A549 (cell line): ENCODE results near the gene EEIG1. TPM values are rescaled to one million over a fixed set of nuclear protein-coding genes. Genes with fewer than 3 reads are reported as not detected.

Source experiments
- ATAC-seq, 2 experiments: fragments of 200-7000 bp in 1 of 2; fragments of >200 bp in 1 of 2; cut with Nextera tagmentation in 1 of 2; cut with Tn5 transposase in 1 of 2; 3 replicates each; pipeline versions ENCODE4 v1.8.0 to v1.9.1; 2018 to 2020; ENCODE audit warnings: mild to moderate bottlenecking in 1 of 2, moderate library complexity in 1 of 2
- CTCF ChIA-PET: fragments of 300-600 bp; sonication (Branson Sonifier 250); formaldehyde crosslinking; extraction: SDS; loops from one replicate; lab custom pipeline; 2021; ENCODE audit warnings: antibody characterized with exemption, inconsistent platforms; lab: Yijun Ruan, JAX
- POLR2A ChIA-PET: fragments of 350-600 bp; formaldehyde crosslinking; extraction: SDS; loops from one replicate; lab custom pipeline; 2021; ENCODE audit warnings: antibody characterized with exemption, inconsistent platforms; lab: Yijun Ruan, JAX
- DNase-seq, 2 experiments: peaks; one replicate each; pipeline versions ENCODE4 v3.0.0 to v3.0.0-alpha.2; 2011 to 2016; ENCODE audit warnings: low read depth in 1 of 2, low spot score in 1 of 2
- FAIRE-seq: peaks from 2 replicates; lab custom pipeline; 2011; peaks lifted over from hg19 to GRCh38; lab: Jason Lieb, UNC
- H3K27ac ChIP-seq, 2 experiments: fragments of >200 bp; sonication (Bioruptor Twin); formaldehyde crosslinking; 3 replicates each; pipeline ENCODE4 v1.5.1; 2016 to 2017
- H3K4me1 ChIP-seq: fragments of >200 bp; sonication (Bioruptor Twin); formaldehyde crosslinking; 3 replicates; pipeline ENCODE4 v1.6.1; 2016
- H3K4me2 ChIP-seq: fragments of >200 bp; sonication (Bioruptor Twin); formaldehyde crosslinking; 3 replicates; pipeline ENCODE4 v1.6.1; 2016
- H3K4me3 ChIP-seq: fragments of >200 bp; sonication (Bioruptor Twin); formaldehyde crosslinking; 3 replicates; pipeline ENCODE4 v1.5.1; 2016
- H3K9me3 ChIP-seq: fragments of >200 bp; sonication (Bioruptor Twin); formaldehyde crosslinking; 3 replicates; pipeline ENCODE4 v1.6.1; 2016
- ATOH8 ChIP-seq: fragments of 250-450 bp; sonication (Bioruptor Pico); IDR thresholded peaks from 2 replicates; pipeline ENCODE4 v1.5.0; 2020; ENCODE audit warnings: low read depth, mild to moderate bottlenecking, moderate library complexity
- BCL3 ChIP-seq: fragments of >200 bp; sonication (Bioruptor Twin); formaldehyde crosslinking; IDR thresholded peaks from 3 replicates; pipeline ENCODE4 v1.6.1; 2016
- CEBPB ChIP-seq, 2 experiments: fragments of >200 bp in 1 of 2; sonication (Bioruptor Twin) in 1 of 2; formaldehyde crosslinking in 1 of 2; IDR thresholded peaks; 2 replicates each; pipeline ENCODE4 v1.6.1; 2012 to 2016
- E2F6 ChIP-seq: IDR thresholded peaks from 2 replicates; pipeline ENCODE4 v1.6.1; 2012; ENCODE audit warnings: low read depth, borderline replicate concordance
- EHF ChIP-seq: fragments of 250-450 bp; sonication (Bioruptor Pico); IDR thresholded peaks from 2 replicates; pipeline ENCODE4 v1.5.0; 2020; ENCODE audit warnings: mild to moderate bottlenecking
- ESRRA ChIP-seq: fragments of 150-350 bp; IDR thresholded peaks from 2 replicates; pipeline ENCODE4 v1.6.1; 2014; ENCODE audit warnings: mild to moderate bottlenecking, low read length, borderline replicate concordance
- FOXS1 ChIP-seq: fragments of 250-450 bp; sonication (Bioruptor Pico); IDR thresholded peaks from 2 replicates; pipeline ENCODE4 v1.5.0; 2020; ENCODE audit warnings: mild to moderate bottlenecking, moderate library complexity
- HES2 ChIP-seq: fragments of >200 bp; sonication (Bioruptor Twin); formaldehyde crosslinking; IDR thresholded peaks from 2 replicates; pipeline ENCODE4 v1.6.1; 2016
- HOXB5 ChIP-seq: fragments of 250-450 bp; sonication (Bioruptor Pico); IDR thresholded peaks from 2 replicates; pipeline ENCODE4 v1.5.0; 2020; ENCODE audit warnings: mild to moderate bottlenecking, moderate library complexity
- KDM1A ChIP-seq: fragments of 200-600 bp; sonication (generic); IDR thresholded peaks from 2 replicates; pipeline ENCODE4 v1.6.1; 2016; ENCODE audit warnings: low read depth, mild to moderate bottlenecking
- MAFK ChIP-seq: fragments of 450-650 bp; IDR thresholded peaks from 2 replicates; pipeline ENCODE4 v1.6.1; 2014; ENCODE audit not compliant: partially characterized antibody
- MAX ChIP-seq: IDR thresholded peaks from 2 replicates; pipeline ENCODE4 v1.6.1; 2012
- MAZ ChIP-seq: fragments of 150-350 bp; IDR thresholded peaks from 2 replicates; pipeline ENCODE4 v1.6.1; 2014; ENCODE audit warnings: antibody characterized with exemption, low read depth, low read length, borderline replicate concordance
- NFE2L2 ChIP-seq: fragments of 150-350 bp; conservative IDR thresholded peaks from 2 replicates; pipeline ENCODE4 v1.6.1; 2014; ENCODE audit warnings: low read length
- PBX3 ChIP-seq: IDR thresholded peaks from 2 replicates; pipeline ENCODE4 v1.6.1; 2012
- USF2 ChIP-seq: fragments of 450-650 bp; IDR thresholded peaks from 2 replicates; pipeline ENCODE4 v1.6.1; 2014; ENCODE audit warnings: antibody characterized with exemption
- ZC3H11A ChIP-seq: fragments of 450-650 bp; IDR thresholded peaks from 2 replicates; pipeline ENCODE4 v1.6.1; 2014; ENCODE audit warnings: antibody characterized with exemption, mild to moderate bottlenecking
- ZNF302 ChIP-seq: fragments of 250-450 bp; sonication (Bioruptor Pico); IDR thresholded peaks from 2 replicates; pipeline ENCODE4 v1.9.0; 2021; ENCODE audit warnings: inconsistent platforms, mild to moderate bottlenecking, moderate library complexity
- WGBS: methylation state at CpG from one replicate; pipeline ENCODE4 v1.1.6; 2017; ENCODE audit errors: missing lambda C conversion rate; 5-methylcytosine and 5-hydroxymethylcytosine counted together
- polyA plus RNA-seq, 4 experiments: library from polyadenylated mRNA; depleted of rRNA in 3 of 4; stranded (reverse); fragments of >200 nt; fragmentation: RNase III in 1 of 4; extraction: RNeasy Plus Mini Kit Qiagen cat#74134 plus additional on column Dnase treatment in 1 of 4; gene quantifications; 2 replicates in 3 of 4; 3 replicates in 1 of 4; pipeline ENCODE4 v1.2.3, GENCODE V29; 2011 to 2017

Gene EEIG1
- polyA plus RNA-seq, 2 of the 4 experiments (the other 2 are of a cell fraction): 30.3 to 33.0 TPM

GRCh38 chr9:128001151-128001778 is 20.5 kb upstream of the EEIG1 start:
- ChIA-PET POLR2A (interaction anchor here (0.6 to 1.0 kb wide), 2 partner anchors 13 to 20 kb away, joined by 3 to 4 read pairs; no protein-coding TSS in a partner anchor), CTCF (interaction anchor here (0.6 to 9.0 kb wide), 9 partner anchors 10 to 266 kb away, joined by 3 to 69 read pairs (median 5); partner anchors contain the start of gene TOR2A)
- Histone ChIP-seq H3K4me2 (peak overlapping the region; percentile 58), H3K4me1 (peaks cover 36% of the 10 kb centered on the region), H3K4me3 (no peak overlapping the region), H3K9me3 (peaks cover 9% of the 10 kb centered on the region; the same call in 1 of the 3 replicates), H3K27ac (peak overlapping the region; percentile 90 to 91)
- 24% methylated on average over 10 of the region's 10 CpGs for WGBS
- FAIRE-seq: no peak
- no peak for DNase-seq
- TF ChIP-seq NFE2L2 (no peak), USF2 (no peak), EHF (0 out of 2 replicates have a peak, but pooled peaks have one; percentile 15), FOXS1 (CRISPR knock-in tag) (0 out of 2 replicates have a peak, but pooled peaks have one; percentile 10), HES2 (no peak), HOXB5 (CRISPR knock-in tag) (0 out of 2 replicates have a peak, but pooled peaks have one; percentile 37), ZNF302 (CRISPR knock-in tag) (0 out of 2 replicates have a peak, but pooled peaks have one; percentile 60)
- ATAC-seq: peak; percentile 64 to 66

GRCh38 chr9:127999461-127999860 is 18.7 kb upstream of the EEIG1 start:
- TF ChIP-seq ATOH8 (CRISPR knock-in tag) (no peak), ZC3H11A (no peak), PBX3 (no peak), E2F6 (no peak), MAZ (no peak), FOXS1 (CRISPR knock-in tag) (0 out of 2 replicates have a peak, but pooled peaks have one; percentile 33), USF2 (no peak), KDM1A (0 out of 2 replicates have a peak, but pooled peaks have one; percentile 32)
- peak overlapping the region; percentile 0 to 11; a peak in 3 of 6 replicates for H3K27ac ChIP-seq
- H3K4me2 ChIP-seq: no peak overlapping the region
- CTCF ChIA-PET: interaction anchor here (1.0 to 9.0 kb wide), 6 partner anchors 31 to 126 kb away, joined by 3 to 69 read pairs (median 7); no protein-coding TSS in a partner anchor
- no peak for ATAC-seq
- DNase-seq: no peak
- FAIRE-seq: no peak
- whole genome bisulfite sequencing: 88% methylated on average over 2 of the region's 2 CpGs
- H3K4me1 ChIP-seq: peaks cover 24% of the 10 kb centered on the region
- H3K4me3 ChIP-seq: no peak overlapping the region
- H3K9me3 ChIP-seq: peaks cover 9% of the 10 kb centered on the region; the same call in 1 of the 3 replicates
- POLR2A ChIA-PET: no interaction called here

GRCh38 chr9:127993721-127994120 is 12.9 kb upstream of the EEIG1 start:
- WGBS: 91% methylated on average over 4 of the region's 4 CpGs
- Histone ChIP-seq H3K27ac (0 out of 6 replicates have a peak overlapping the region, but pooled peaks of 1 of the 2 experiments have one; percentile 28), H3K4me3 (no peak overlapping the region), H3K4me1 (peaks cover 16% of the 10 kb centered on the region), H3K4me2 (no peak overlapping the region), H3K9me3 (no peaks in the 10 kb centered on the region)
- CTCF ChIA-PET: interaction anchor here (1.5 to 2.6 kb wide), 3 partner anchors 19 to 51 kb away, joined by 3 to 7 read pairs (median 4); no protein-coding TSS in a partner anchor
- no peak for FAIRE-seq
- no peak for DNase-seq
- TF ChIP-seq MAX (no peak), ZNF302 (CRISPR knock-in tag) (no peak), ESRRA (no peak), MAFK (no peak), CEBPB (IDR thresholded peaks at IDR 0.05) (no peak), BCL3 (no peak)
- POLR2A ChIA-PET: no interaction called here
- ATAC-seq: no peak
